Jurkat, Clone E6-1 (cell line): ENCODE measurements around the gene SYCP1.
"Not testable (repeated sequence)": the region's sequence is repeated elsewhere in the genome, so short reads cannot be mapped to it uniquely, and the experiment has no call there.

Source experiments
- DNase-seq: peaks from one replicate; pipeline ENCODE4 v3.0.0-alpha.2; 2011; ENCODE audit warnings: low read depth, low spot score
- H3K4me3 ChIP-seq: 2 replicates; pipeline ENCODE4 v1.5.1; 2011; ENCODE audit warnings: mild to moderate bottlenecking, low read length, control low read depth, moderate library complexity

Gene SYCP1

DNA sequence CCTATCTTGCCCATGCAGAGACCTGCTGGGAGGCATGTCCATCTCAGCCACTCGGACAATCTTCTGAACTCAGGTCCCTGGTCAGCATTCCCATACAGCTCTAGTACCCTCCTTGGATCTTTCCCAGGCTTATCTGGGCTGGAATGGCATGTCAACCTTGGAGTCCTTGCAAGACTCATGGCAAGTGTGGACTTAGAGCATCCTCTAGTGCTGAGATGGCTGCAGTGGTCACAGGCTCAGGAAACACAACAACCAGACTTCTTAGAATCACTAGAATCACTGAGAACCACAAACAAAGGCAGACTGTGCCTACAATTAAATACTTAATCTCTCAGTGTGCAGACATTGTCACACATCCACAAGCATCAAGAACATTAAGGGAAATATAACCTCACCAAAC is 101.9 kb downstream of the SYCP1 start:
- no peak overlapping the region for H3K4me3 ChIP-seq
- no peak for DNase-seq

DNA sequence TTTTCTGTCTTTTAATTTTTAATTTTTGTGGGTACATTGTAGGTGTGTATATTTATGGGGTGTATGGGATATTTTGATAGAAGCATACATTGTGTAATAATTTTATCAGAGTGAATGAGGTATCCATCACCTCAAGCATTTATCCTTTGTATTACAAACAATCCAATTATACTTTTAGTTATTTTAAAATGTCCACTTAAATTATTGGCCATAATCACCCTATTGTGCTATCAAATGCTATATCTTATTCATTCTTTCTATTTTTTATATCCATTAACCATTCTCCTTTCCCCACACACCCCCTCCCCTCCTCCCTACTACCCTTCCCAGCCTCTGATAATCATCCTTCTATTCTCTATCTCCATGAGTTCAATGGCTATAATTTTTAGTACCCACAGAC is 104.8 kb downstream of the SYCP1 start:
- DNase-seq, result no peak

DNA sequence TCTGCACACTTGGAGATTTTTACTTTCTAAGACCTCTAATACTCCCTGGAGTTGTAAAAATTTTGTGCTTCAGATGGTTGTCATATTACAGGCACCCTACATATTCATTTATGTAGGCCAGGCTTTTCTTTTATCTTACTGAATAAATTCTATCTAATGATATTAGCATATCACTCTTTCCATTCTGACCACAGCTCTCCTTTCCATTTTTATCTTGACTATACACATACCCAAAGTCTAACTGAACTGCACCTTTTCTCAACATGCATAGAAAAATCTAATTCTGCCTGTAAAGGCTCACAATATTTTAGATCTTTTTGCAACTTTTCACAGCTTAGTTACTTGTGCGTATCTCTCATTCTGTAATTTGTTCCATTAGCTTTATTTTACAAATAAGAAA is 122.2 kb downstream of the SYCP1 start:
- H3K4me3 ChIP-seq, result no peak overlapping the region
- no peak for DNase-seq

More for the DNA sequence above, 104.8 kb downstream of the SYCP1 start:
- no peak overlapping the region for H3K4me3 ChIP-seq

GRCh38 chr1:114979278-114979891 is 124.7 kb downstream of the SYCP1 start:
- H3K4me3 ChIP-seq, result no peak overlapping the region
- DNase-seq, result peak; percentile 67

- no peak overlapping the region for H3K4me3 ChIP-seq
- no peak for DNase-seq
Measured at GRCh38 chr1:114982251-114982650, 127.6 kb downstream of the SYCP1 start.

DNA sequence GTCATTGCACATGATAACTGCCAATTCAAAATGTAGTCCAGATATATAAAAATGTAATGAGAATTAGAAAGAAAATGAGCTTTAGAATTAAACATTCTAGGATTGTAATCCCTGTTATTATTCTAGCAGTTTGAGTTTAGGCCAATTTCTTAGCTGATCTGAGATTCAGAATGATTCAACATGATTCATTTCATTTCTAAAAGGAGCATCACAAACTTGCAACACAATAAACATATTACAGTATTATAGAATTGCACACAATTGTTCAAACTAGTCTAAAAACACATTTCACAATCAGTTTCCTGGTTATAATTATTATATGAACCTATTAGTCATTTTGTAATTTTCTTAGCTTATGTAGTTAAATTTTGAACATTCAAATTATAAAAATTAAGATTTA is 131.6 kb downstream of the SYCP1 start:
- DNase-seq, result no peak

DNA sequence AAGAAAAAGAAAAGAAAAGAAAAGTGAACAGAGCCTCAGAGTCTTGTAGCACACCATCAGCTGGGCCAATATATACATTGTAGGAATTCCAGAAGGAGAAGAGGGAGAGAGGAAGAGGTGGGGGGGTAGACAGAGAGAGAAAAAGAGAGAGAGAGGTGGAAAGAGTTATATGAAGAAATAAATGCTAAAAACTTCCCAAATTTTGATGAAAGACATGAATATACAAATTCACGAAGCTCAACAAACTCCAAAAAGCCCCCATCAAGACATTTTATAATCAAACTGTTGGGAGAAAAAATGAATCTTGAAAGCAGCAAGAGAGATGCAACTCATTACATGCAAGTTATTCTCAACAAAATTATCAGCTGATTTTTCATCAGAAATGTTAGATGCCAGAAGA is 133.4 kb downstream of the SYCP1 start:
- no peak for DNase-seq
- no peak overlapping the region for H3K4me3 ChIP-seq

More for the DNA sequence above, 131.6 kb downstream of the SYCP1 start:
- H3K4me3 ChIP-seq, result no peak overlapping the region

DNA sequence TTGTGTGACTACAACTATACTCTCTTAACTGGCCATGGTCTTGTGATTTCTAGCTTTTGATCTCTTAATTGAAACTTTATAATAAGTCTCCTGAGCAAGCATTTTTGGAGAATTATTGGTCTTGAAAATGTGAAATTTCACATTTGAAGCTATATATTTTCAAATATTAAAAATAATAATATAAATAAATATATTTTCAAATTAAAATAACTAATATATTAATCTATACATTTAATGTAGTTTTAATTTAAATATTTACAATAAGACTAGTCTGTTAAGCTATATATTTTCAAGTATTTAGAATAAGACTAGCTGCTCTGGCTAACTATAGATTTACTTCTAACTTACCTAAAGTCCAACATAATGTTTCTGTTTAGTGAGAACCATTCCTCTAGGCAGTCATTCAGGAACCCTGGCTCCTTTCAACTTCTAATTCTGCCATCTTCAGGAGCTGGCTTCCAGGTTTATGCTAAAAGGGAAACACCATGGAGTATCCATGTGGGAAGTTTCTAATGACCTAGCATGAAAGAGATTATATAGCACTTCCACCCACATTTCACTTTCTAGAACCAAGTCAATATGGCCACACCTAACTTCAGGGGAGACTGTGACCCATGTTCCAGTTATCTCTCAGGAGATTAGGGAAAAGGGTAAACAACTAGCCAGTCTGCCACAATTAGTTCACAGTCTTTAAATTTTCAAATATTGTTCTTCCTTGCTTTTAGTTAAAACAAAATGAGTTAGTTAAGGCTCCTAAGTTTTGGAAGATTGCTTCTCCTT is 143.0 kb downstream of the SYCP1 start:
- DNase-seq, result no peak

GRCh38 chr1:115006191-115006590 is 151.5 kb downstream of the SYCP1 start:
- DNase-seq, result no peak
- H3K4me3 ChIP-seq, result no peak overlapping the region

More for the DNA sequence above, 143.0 kb downstream of the SYCP1 start:
- H3K4me3 ChIP-seq, result no peak overlapping the region

GRCh38 chr1:115012006-115012405 is 157.3 kb downstream of the SYCP1 start:
- no peak for DNase-seq
- no peak overlapping the region for H3K4me3 ChIP-seq

GRCh38 chr1:115012434-115012833 is 157.8 kb downstream of the SYCP1 start:
- H3K4me3 ChIP-seq, result no peak overlapping the region
- no peak for DNase-seq

GRCh38 chr1:115013792-115014191 is 159.1 kb downstream of the SYCP1 start:
- no peak overlapping the region for H3K4me3 ChIP-seq
- DNase-seq, result no peak

GRCh38 chr1:115019549-115019948 is 164.9 kb downstream of the SYCP1 start:
- not testable (repeated sequence) for H3K4me3 ChIP-seq, DNase-seq

GRCh38 chr1:115021145-115021544 is 166.5 kb downstream of the SYCP1 start:
- no peak for DNase-seq
- no peak overlapping the region for H3K4me3 ChIP-seq

GRCh38 chr1:115023593-115023992 is 168.9 kb downstream of the SYCP1 start:
- DNase-seq, result no peak
- H3K4me3 ChIP-seq, result no peak overlapping the region

GRCh38 chr1:115029526-115029925 is 174.9 kb downstream of the SYCP1 start, which contains the start of gene TSHB:
Gene TSHB, plus strand, starts transcription at chr1:115029826. Its CDS starts 3,537 bp downstream, at chr1:115033363.
- H3K4me3 ChIP-seq, result no peak within 1 kb of the TSS
- no peak for DNase-seq

DNA sequence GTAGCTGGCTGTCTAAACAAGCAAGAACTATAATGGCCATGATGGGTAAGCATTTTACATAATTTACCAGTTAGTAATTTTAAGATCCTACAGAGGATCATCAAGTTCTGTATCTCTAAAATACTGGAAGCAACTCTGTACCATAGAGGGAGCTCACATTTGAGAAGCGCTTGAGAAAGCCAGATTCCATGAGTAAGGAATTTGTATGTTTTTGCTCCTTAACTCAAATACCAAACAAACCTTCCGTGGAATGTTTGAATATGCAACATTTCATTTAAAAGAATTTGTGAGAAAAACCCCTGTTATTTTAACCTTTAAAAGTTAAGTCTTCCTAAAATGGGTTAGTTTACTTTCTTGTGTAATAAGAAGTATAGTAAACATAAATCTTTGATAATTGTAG is 176.9 kb downstream of the SYCP1 start:
- H3K4me3 ChIP-seq, result no peak overlapping the region
- no peak for DNase-seq

DNA sequence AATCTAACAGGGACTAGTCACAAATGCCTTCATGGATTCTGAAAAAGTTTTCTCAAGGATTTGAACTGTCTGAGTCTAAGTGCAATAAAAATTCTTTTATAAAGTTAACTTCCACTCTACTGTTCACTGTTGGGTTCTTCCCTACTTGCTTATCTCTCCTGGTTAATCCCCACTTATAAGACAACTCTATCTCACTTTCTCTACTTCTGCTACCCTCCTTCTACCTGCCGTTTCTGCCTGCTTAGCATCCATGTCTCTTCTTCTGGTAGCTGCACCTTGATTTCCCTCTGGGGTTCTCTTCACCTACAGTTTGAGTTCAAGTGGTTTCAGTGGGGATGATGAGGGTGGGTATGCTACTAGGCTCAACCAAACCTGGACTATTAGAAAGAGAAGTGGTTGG is 181.0 kb downstream of the SYCP1 start:
- DNase-seq, result no peak
- no peak overlapping the region for H3K4me3 ChIP-seq

GRCh38 chr1:115036814-115037507 is 182.3 kb downstream of the SYCP1 start:
- DNase-seq, result no peak
- H3K4me3 ChIP-seq, result no peak overlapping the region

DNA sequence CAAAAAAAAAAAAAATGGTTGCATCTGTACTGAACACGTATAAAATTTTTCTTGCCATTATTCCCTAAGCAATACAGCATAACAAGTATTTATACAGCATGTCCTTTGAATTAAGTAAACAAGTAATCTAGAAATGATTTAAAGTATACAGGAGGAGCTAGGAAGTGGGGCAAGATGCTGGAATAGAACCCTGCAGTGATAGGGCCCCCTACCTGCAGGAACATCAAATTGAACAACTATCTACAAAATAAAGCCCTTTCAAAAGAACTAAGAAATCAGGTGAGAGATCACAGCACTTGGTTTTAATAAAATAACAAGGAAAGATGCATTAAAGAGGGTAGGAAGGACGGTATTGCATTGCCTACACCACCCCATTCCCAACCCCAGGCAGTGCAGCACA is 185.8 kb downstream of the SYCP1 start:
- no peak for DNase-seq

More for the DNA sequence above, 185.8 kb downstream of the SYCP1 start:
- H3K4me3 ChIP-seq, result no peak overlapping the region
